OCI-LY7 (cell line): ENCODE measurements around the gene PDE11A.

ENCODE experiments used
- EZH2phosphoT487 ChIP-seq: fragments of 200-600 bp; sonication (generic); IDR thresholded peaks from 2 replicates; pipeline ENCODE4 v1.6.1; 2018; ENCODE audit warnings: low read depth, borderline replicate concordance, mild to moderate bottlenecking, mixed run types, antibody characterized with exemption, low read length, moderate library complexity, mixed read lengths
- TF ChIP-seq, protein P1 (sequence below): fragments of 200-600 bp; sonication (generic); conservative IDR thresholded peaks from 2 replicates; pipeline ENCODE4 v1.5.1; 2014; ENCODE audit warnings: mild to moderate bottlenecking, antibody characterized with exemption, low read length, moderate library complexity, mixed read lengths

DNA sequence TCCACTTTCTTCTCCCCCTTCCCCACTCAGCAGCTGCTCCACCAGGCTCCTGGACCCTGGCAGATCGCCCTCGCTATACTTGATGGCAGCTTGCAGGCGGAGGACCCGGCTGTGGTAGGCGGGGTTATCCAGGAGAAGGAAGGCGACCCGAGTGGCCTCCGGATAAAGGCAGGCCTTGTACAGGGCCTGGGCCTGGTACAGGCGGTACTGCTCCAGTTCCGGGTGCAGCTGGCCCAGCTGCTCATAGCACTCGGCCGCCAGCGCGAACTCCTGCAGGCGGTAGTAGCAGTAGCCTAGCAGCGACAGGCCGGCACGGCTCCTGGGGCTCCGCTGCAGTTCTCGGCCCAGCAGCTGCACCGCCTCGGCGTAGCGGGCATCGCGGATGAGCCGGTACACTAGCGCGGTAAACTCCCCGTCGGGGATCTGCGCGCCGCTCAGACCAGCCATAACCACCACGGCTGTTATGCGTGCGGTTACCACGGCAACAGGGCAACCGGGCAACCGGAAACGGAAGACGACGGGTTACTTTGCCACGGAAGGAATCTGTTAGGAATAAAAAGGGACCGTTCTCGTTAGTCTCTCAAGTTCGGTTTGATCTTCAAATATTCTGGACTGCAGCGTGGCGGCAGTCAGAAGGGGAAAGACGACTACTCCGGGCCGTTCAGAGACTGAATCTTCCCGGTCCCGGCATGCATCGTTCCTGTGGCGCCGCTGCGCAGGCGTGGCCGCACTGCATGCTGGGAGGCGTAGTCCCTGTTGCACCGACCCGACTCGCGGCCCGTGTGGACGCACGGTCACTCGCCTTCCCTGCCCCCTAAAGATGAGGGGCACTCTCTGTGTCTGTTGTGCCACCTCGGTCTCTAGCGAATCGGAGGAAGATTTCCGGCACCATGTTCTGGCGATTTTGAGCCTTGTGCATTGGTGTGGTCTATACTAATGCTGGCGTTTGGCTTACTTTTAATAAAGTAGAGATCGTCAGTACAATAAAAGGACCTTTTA lies 454.0 kb downstream of the PDE11A start:
- TF ChIP-seq, protein P1, sequence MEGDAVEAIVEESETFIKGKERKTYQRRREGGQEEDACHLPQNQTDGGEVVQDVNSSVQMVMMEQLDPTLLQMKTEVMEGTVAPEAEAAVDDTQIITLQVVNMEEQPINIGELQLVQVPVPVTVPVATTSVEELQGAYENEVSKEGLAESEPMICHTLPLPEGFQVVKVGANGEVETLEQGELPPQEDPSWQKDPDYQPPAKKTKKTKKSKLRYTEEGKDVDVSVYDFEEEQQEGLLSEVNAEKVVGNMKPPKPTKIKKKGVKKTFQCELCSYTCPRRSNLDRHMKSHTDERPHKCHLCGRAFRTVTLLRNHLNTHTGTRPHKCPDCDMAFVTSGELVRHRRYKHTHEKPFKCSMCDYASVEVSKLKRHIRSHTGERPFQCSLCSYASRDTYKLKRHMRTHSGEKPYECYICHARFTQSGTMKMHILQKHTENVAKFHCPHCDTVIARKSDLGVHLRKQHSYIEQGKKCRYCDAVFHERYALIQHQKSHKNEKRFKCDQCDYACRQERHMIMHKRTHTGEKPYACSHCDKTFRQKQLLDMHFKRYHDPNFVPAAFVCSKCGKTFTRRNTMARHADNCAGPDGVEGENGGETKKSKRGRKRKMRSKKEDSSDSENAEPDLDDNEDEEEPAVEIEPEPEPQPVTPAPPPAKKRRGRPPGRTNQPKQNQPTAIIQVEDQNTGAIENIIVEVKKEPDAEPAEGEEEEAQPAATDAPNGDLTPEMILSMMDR: no peak
- TF ChIP-seq EZH2phosphoT487: no peak
